ENCODE data around the gene NOTUM.

The NOTUM gene

GRCh38 chr17:81909966-81910839 lies 50.8 kb downstream of the NOTUM start:
- DNase-seq (ENCODE audit: low spot score) = no peak

GRCh38 chr17:81909231-81909630 lies 51.8 kb downstream of the NOTUM start:
- DNase-seq (ENCODE audit: low spot score) = no peak

- no peak for DNase-seq (ENCODE audit: low spot score)
These were observed 52.2 kb downstream of the NOTUM start for GRCh38 chr17:81908793-81909192.

GRCh38 chr17:81907219-81908145 lies 53.5 kb downstream of the NOTUM start:
- DNase-seq (ENCODE audit: low spot score) = no peak

- no peak for DNase-seq (ENCODE audit: low spot score)
These were observed 54.3 kb downstream of the NOTUM start for GRCh38 chr17:81906476-81907218.

GRCh38 chr17:81905993-81906392 lies 55.0 kb downstream of the NOTUM start:
- DNase-seq (ENCODE audit: low spot score) = no peak

GRCh38 chr17:81905424-81905875 lies 55.5 kb downstream of the NOTUM start:
- DNase-seq (ENCODE audit: low spot score) = no peak

GRCh38 chr17:81904600-81905423 lies 56.2 kb downstream of the NOTUM start:
- DNase-seq (ENCODE audit: low spot score) = no peak

GRCh38 chr17:81903896-81904599 lies 56.9 kb downstream of the NOTUM start:
- no peak for DNase-seq (ENCODE audit: low spot score)

GRCh38 chr17:81903415-81903831 lies 57.6 kb downstream of the NOTUM start:
- DNase-seq (ENCODE audit: low spot score) = no peak

GRCh38 chr17:81902653-81903414 lies 58.2 kb downstream of the NOTUM start:
- no peak for DNase-seq (ENCODE audit: low spot score)
